WTC11 (cell line): Measurements from ENCODE around the gene SIGLEC12.

Experiments used
- ATF3 ChIP-seq: sonication (generic); formaldehyde crosslinking; conservative IDR thresholded peaks from 2 replicates; pipeline ENCODE4 v1.8.1; 2022; ENCODE audit warnings: mild to moderate bottlenecking, missing genetic modification reagents
- CTCF ChIP-seq: fragments of 200-600 bp; IDR thresholded peaks from 2 replicates; pipeline ENCODE4 v1.8.0; 2022; ENCODE audit warnings: antibody characterized with exemption
- E2F1 ChIP-seq: sonication (generic); formaldehyde crosslinking; IDR thresholded peaks from 2 replicates; pipeline ENCODE4 v1.8.0; 2022; ENCODE audit warnings: mild to moderate bottlenecking, missing genetic modification reagents
- ETV6 ChIP-seq: sonication (generic); formaldehyde crosslinking; IDR thresholded peaks from 2 replicates; pipeline ENCODE4 v1.8.1; 2022; ENCODE audit warnings: mild to moderate bottlenecking, missing genetic modification reagents
- HMGXB4 ChIP-seq: sonication (generic); formaldehyde crosslinking; IDR thresholded peaks from 2 replicates; pipeline ENCODE4 v1.8.1; 2023; ENCODE audit warnings: mild to moderate bottlenecking, moderate library complexity, missing genetic modification reagents
- KAT7 ChIP-seq: sonication (generic); formaldehyde crosslinking; IDR thresholded peaks from 2 replicates; pipeline ENCODE4 v1.8.1; 2023; ENCODE audit warnings: missing genetic modification reagents, mild to moderate bottlenecking, borderline replicate concordance
- MXD4 ChIP-seq: fragments of 250-450 bp; sonication (Bioruptor Pico); IDR thresholded peaks from 2 replicates; pipeline ENCODE4 v1.8.0; 2021; ENCODE audit warnings: mild to moderate bottlenecking, moderate library complexity, borderline replicate concordance
- TEAD4 ChIP-seq: sonication (generic); formaldehyde crosslinking; IDR thresholded peaks from 2 replicates; pipeline ENCODE4 v1.8.0; 2022; ENCODE audit warnings: mild to moderate bottlenecking, missing genetic modification reagents
- ZBTB43 ChIP-seq: sonication (generic); formaldehyde crosslinking; IDR thresholded peaks from 2 replicates; pipeline ENCODE4 v1.8.1; 2023; ENCODE audit warnings: mild to moderate bottlenecking, missing genetic modification reagents
- ZNF671 ChIP-seq: fragments of 250-450 bp; sonication (Bioruptor Pico); IDR thresholded peaks from 2 replicates; pipeline ENCODE4 v1.8.0; 2021; ENCODE audit warnings: mild to moderate bottlenecking

- TF ChIP-seq HMGXB4 (no peak), CTCF (no peak), ATF3 (CRISPR knock-in tag) (no peak), ZBTB43 (CRISPR knock-in tag) (no peak), TEAD4 (CRISPR knock-in tag) (no peak), ZNF671 (CRISPR knock-in tag) (no peak), MXD4 (CRISPR knock-in tag) (no peak), ETV6 (CRISPR knock-in tag) (no peak), E2F1 (CRISPR knock-in tag) (no peak), KAT7 (CRISPR knock-in tag) (no peak)
Observed at GRCh38 chr19:51503286-51503817, 1.8 kb upstream of the SIGLEC12 start.
